ENCODE measurements around the gene AGO1.

DNA sequence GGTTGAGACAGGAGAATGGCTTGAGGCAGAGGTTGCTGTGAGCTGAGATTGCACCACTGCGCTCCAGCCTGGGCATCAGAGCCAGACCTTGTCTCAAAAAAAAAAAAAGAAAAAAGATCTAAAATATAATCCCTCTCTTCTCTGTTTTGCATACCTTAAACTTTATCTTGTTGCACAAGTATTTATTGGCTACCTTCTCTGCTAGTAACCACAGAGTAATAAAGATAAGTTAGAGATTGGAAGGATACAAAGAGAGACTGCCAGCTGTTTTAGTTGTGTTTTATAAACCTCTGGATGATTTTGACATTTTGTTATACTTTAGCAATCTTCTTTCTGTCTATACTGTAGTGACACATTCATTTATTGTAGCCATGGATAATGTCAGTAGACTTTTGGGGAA lies 75.5 kb downstream of the AGO1 start:
- TF ChIP-seq, protein P1, sequence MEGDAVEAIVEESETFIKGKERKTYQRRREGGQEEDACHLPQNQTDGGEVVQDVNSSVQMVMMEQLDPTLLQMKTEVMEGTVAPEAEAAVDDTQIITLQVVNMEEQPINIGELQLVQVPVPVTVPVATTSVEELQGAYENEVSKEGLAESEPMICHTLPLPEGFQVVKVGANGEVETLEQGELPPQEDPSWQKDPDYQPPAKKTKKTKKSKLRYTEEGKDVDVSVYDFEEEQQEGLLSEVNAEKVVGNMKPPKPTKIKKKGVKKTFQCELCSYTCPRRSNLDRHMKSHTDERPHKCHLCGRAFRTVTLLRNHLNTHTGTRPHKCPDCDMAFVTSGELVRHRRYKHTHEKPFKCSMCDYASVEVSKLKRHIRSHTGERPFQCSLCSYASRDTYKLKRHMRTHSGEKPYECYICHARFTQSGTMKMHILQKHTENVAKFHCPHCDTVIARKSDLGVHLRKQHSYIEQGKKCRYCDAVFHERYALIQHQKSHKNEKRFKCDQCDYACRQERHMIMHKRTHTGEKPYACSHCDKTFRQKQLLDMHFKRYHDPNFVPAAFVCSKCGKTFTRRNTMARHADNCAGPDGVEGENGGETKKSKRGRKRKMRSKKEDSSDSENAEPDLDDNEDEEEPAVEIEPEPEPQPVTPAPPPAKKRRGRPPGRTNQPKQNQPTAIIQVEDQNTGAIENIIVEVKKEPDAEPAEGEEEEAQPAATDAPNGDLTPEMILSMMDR (IDR thresholded peaks at IDR 0.05) = no peak
- no peak for TF ChIP-seq POLR2A (IDR thresholded peaks at IDR 0.05)
